Mammary epithelial cell (primary cell): ENCODE results near the gene FAM186B.

Experiments
- EZH2 ChIP-seq: IDR thresholded peaks from 2 replicates; pipeline ENCODE4 v1.6.1; 2012; ENCODE audit warnings: low read length, inconsistent platforms, borderline replicate concordance
- TF ChIP-seq, protein P1 (sequence below), 2 donors: IDR thresholded peaks in 1 of 2; conservative IDR thresholded peaks in 1 of 2; 2 replicates each; pipeline ENCODE4 v1.5.1; 2011 to 2012; ENCODE audit warnings: inconsistent platforms in 2 of 2, low read length in 2 of 2, mild to moderate bottlenecking in 2 of 2, control low read depth in 1 of 2, low read depth in 1 of 2; ENCODE audit not compliant: insufficient read depth in 1 of 2; ENCODE audit errors: extremely low read depth in 1 of 2

- TF ChIP-seq, protein P1, sequence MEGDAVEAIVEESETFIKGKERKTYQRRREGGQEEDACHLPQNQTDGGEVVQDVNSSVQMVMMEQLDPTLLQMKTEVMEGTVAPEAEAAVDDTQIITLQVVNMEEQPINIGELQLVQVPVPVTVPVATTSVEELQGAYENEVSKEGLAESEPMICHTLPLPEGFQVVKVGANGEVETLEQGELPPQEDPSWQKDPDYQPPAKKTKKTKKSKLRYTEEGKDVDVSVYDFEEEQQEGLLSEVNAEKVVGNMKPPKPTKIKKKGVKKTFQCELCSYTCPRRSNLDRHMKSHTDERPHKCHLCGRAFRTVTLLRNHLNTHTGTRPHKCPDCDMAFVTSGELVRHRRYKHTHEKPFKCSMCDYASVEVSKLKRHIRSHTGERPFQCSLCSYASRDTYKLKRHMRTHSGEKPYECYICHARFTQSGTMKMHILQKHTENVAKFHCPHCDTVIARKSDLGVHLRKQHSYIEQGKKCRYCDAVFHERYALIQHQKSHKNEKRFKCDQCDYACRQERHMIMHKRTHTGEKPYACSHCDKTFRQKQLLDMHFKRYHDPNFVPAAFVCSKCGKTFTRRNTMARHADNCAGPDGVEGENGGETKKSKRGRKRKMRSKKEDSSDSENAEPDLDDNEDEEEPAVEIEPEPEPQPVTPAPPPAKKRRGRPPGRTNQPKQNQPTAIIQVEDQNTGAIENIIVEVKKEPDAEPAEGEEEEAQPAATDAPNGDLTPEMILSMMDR (conservative IDR thresholded peaks at IDR 0.05 in 1 of 2, IDR thresholded peaks at IDR 0.05 in 1 of 2; ENCODE audit: extremely low read depth in 1 of 2, insufficient read depth in 1 of 2, low read depth in 1 of 2, low read length in 2 of 2): no peak
- no peak for TF ChIP-seq EZH2
These were observed 6.9 kb downstream of the FAM186B start for GRCh38 chr12:49598527-49598926.
